ENCODE results near the gene GTF3C6.
A peak's percentile ranks its signal among the peaks of the same experiment; 100 is the strongest.
"Not testable (repeated sequence)": the region's sequence is repeated elsewhere in the genome, so short reads cannot be mapped to it uniquely, and the experiment has no call there.

Gene GTF3C6
- long read RNA-seq, donor 1, transcript GTF3C6-201 (6 exons, 952 nt), result major isoform, 58 of 129 reads
- long read RNA-seq, donor 1, partial matches to known transcripts, result 71 of 129 reads
- long read RNA-seq, donor 1, other reads (novel, unspliced or antisense), result 0 of 129 reads
- long read RNA-seq, donor 2, transcript GTF3C6-201 (6 exons, 952 nt), result major isoform, 37 of 53 reads
- long read RNA-seq, donor 2, partial matches to known transcripts, result 15 of 53 reads
- long read RNA-seq, donor 2, other reads (novel, unspliced or antisense), result 0 of 53 reads
- long read RNA-seq, donor 3, transcript GTF3C6-201 (6 exons, 952 nt), result major isoform, 23 of 64 reads
- long read RNA-seq, donor 3, partial matches to known transcripts, result 41 of 64 reads
- long read RNA-seq, donor 3, other reads (novel, unspliced or antisense), result 0 of 64 reads
- long read RNA-seq, donor 4, transcript GTF3C6-201 (6 exons, 952 nt), result major isoform, 58 of 117 reads
- long read RNA-seq, donor 4, partial matches to known transcripts, result 59 of 117 reads
- long read RNA-seq, donor 4, other reads (novel, unspliced or antisense), result 0 of 117 reads
- long read RNA-seq, donor 5, transcript GTF3C6-201 (6 exons, 952 nt), result major isoform, 58 of 122 reads
- long read RNA-seq, donor 5, partial matches to known transcripts, result 64 of 122 reads
- long read RNA-seq, donor 5, other reads (novel, unspliced or antisense), result 0 of 122 reads
- long read RNA-seq, donor 6, transcript GTF3C6-201 (6 exons, 952 nt), result major isoform, 50 of 85 reads
- long read RNA-seq, donor 6, partial matches to known transcripts, result 35 of 85 reads
- long read RNA-seq, donor 6, other reads (novel, unspliced or antisense), result 0 of 85 reads
- long read RNA-seq, donor 7, transcript GTF3C6-201 (6 exons, 952 nt), result major isoform, 90 of 177 reads
- long read RNA-seq, donor 7, partial matches to known transcripts, result 87 of 177 reads
- long read RNA-seq, donor 7, other reads (novel, unspliced or antisense), result 0 of 177 reads
- long read RNA-seq, donor 8, transcript GTF3C6-201 (6 exons, 952 nt), result major isoform, 50 of 115 reads
- long read RNA-seq, donor 8, partial matches to known transcripts, result 65 of 115 reads
- long read RNA-seq, donor 8, other reads (novel, unspliced or antisense), result 0 of 115 reads

- peak; percentile 99 for DNase-seq
Measured at GRCh38 chr6:110958329-110959192, at the start of gene GTF3C6. TSS of gene GTF3C6 (plus strand) at chr6:110958706. CDS start at chr6:110958770, 64 bp downstream.

- DNase-seq, result no peak
Measured at GRCh38 chr6:110930781-110931180, 27.7 kb upstream of the GTF3C6 start.

DNA sequence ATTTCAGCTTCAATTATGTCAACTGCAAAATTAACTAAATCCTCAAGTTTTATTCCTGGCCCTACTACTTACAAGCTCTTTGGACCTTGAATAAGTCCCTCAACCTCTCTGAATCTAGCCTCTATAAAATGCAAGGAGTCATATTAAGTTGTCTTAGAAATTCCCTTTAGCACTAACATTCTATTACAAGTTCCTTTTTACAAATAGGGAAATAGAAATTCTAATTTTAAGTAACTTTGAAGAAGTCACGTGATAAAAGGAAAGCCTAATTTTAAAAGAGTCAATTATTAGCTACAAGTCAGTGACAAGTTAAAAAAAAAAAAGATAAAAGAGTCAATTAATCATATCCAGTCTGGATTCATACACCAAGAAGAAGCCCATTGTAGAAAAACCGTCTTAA, 24.6 kb upstream of the GTF3C6 start:
- DNase-seq, result no peak

DNA sequence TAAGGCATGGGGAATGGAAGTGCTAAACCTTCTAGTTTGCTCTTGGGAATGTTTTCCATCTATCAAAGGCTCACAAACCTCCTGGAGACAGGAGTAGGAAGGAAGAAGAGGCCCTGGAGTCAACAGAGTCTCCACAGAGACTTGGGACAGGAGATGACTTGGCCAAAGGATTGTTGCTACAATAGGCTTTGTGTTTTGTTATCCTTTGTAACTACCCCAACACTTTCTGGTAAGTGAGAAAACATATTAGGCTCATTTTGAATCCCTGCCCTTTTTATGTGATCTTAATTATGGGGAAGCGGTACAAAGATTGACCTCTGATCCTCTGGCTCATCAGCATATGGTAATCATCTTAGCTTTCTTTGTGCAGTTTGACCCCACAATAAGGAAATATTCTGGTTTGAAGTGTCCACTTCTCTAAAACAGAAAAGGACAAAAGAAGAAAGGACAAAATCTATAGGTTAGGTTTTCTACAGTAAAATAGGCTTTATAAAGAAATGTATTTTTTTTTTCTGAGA, 24.1 kb upstream of the GTF3C6 start:
- DNase-seq, result no peak

DNA sequence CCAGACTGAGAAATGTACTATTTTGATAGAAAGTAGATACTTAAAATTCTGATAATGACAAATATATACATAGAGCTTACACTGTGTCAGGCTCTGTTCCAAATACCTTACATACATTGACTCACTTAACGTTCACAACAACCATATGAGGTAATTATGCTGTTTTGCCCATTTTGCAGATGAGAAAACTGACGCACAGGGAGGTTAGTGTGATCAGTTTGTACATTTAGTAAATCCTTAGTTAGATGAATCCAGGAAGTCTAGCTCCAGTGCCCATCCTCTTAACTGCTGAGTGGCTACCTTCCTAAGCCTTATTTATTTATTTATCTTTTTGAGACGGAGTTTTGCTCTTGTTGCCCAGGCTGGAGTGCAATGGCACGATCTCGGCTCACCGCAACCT, 23.3 kb upstream of the GTF3C6 start:
- no peak for DNase-seq

DNA sequence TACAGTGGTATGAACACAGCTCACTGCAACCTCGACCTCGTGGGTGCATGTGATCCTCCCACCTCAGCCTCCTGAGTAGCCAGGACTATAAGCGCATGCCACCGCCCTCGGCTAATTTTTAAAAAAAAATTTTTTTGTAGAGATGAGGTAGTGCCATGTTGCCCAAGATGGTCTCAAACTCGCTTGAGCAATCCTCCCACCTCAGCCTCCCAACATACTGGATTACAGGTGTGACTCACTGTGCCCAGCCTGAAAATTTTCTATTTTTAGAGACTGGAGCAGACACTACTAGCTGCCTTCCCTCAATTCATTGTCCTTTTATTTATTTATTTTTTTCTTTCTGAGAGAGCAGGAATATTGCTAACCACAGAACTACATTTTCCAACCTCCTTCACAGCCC, 20.3 kb upstream of the GTF3C6 start:
- DNase-seq, result no peak

- DNase-seq, result no peak
Measured at GRCh38 chr6:110939429-110940200, 18.9 kb upstream of the GTF3C6 start.

DNA sequence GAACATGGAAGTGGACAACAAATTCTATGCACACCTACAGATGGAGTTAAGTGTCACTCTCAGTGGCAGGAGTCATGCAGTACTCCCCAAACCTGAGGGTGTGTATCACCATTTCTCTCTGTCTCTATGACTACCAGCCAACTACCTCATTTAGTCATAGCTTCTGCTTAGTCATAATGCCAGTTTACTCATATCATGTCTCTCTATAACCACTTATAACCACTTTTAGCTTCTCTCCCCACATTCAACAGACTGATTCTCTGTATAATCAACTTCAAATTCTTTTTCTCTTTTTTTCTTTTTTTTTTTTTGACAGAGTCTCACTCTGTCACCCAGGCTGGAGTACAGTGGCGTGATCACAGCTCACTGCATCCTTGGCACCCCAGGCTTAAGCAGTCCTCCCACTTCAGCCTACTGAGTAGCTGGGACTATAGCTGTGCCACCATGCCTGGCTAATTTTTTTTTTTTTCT, 13.8 kb upstream of the GTF3C6 start:
- no peak for DNase-seq

DNA sequence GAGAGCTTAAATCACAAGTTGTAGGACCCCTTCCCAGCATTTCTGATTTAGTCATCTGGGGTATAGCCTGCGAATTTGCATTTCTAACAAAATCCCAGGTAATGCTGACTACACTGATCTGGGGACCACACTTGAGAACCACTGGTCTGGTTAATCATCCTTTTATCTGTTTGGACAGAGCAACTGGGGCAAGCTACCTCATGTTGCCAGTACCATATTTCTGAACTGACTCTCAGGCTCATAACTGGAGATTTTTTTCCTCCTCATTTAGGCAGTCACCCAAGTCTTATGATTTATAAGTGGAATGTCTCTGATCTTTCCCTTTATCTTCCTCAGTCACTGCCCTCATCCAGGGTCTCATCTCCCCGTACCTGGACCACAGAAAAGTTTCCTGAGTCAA, 12.0 kb upstream of the GTF3C6 start:
- no peak for DNase-seq

- DNase-seq, result peak; percentile 21
Measured at GRCh38 chr6:110949679-110950285, 8.7 kb upstream of the GTF3C6 start.

DNA sequence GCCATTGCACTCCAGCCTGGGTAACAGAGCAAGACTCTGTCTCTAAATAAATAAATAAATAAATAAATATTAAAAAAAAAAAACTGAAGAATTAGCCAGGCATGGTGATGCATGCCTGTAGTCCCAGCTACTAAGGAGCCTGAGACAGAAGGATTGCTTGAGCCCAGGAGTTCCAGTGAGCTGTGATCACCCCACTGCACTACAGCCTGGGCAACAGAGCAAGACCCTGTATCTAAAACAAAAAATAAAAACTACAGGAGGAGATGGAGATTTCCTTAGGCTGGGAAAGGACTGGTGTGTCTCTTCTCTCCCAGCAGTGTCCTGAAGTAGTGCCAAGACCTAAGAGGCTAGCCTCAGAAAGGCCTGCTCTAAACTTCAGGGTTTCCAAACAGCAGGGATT, 8.1 kb upstream of the GTF3C6 start:
- no peak for DNase-seq

DNA sequence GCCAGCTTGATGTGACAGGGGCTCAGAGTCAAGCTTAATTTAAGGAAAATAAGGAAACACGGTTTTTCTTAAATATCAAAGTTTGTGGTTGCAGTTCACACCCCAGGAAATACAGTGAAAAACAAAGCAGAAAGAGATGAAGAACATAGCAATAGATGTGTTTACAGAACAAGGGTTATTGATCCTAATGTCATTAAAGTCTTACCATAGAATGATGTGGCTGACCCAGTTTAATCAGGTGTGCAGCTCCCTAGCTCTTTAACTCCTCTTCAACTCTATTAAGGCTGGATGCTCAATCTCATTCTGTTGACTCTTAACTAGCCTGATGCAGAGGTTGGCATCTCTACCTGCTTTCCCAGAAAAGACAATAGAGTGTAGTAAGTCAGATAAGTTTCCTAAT, 7.5 kb upstream of the GTF3C6 start:
- DNase-seq, result no peak

DNA sequence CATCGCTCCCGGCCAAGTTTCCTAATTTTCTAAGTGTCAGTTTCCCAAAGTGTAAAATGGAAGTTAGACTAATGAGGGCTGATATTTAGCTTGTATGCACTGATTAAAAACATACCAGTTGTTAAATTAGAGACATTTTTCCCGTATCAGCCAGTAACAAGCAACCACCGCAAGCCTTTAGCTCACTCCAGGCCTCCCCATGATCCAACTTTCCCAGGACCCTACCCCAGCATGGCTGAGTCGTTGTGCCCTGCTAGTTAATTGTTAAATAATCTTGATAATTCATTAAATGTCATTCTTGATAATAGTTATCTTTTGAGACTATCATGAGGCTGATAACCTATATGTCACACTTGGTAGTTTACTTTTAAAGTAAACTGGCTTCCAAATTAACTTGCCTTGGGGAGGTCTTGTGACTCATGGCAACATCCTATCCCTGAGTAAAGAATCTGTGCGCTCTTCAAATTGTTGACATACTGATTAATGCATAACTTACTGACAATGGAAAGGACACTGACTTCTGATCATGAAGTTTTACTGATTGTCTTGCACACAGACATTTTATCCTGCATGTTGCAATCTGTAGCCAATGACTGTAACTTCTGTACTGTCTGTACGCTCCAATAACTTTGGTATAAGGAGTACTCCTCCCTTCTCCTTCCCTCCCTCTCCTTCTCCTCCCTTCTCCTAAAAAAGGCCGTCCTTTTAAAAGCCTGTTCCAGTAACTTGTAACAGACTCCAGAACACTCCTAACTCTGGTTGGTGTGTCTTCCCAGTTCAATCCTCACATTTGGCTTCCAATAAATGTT, 6.3 kb upstream of the GTF3C6 start:
- DNase-seq, result peak; percentile 21

GRCh38 chr6:110953633-110954303, 4.7 kb upstream of the GTF3C6 start:
- no peak for DNase-seq

GRCh38 chr6:110960014-110960390, 1.5 kb downstream of the GTF3C6 start:
- no peak for DNase-seq

DNA sequence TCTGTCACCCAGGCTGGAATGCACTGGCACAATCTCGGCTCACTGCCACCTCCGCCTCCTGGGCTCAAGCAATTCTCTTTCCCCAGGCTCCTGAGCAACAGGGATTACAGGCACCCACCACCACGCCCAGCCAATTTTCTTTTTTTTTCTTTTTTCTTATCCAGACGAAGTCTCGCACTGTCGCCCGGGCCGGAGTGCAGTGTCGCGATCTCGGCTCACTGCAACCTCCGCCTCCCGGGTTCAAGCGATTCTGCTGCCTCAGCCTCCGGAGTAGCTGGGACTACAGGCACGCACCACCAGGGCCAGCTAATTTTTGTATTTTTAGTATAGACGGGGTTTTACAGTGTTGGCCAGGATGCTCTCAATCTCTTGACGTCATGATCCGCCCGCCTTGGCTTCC, 4.1 kb downstream of the GTF3C6 start:
- not testable (repeated sequence) for DNase-seq

- no peak for DNase-seq
Measured at GRCh38 chr6:110965629-110966229, 7.2 kb downstream of the GTF3C6 start.

GRCh38 chr6:110968661-110969060, 10.2 kb downstream of the GTF3C6 start:
- DNase-seq, result not testable (repeated sequence)

Data from right kidney (tissue), 9 donors.